HG03060 (cell line): Measurements from ENCODE around the gene TEX44.

ENCODE experiments used
- ATAC-seq: cut with Tn5 transposase; IDR thresholded peaks from one replicate; pipeline ENCODE4 v1.9.1; 2021; ENCODE audit warnings: low read depth, moderate number of reproducible peaks; ENCODE audit not compliant: unreplicated experiment

Gene TEX44

DNA sequence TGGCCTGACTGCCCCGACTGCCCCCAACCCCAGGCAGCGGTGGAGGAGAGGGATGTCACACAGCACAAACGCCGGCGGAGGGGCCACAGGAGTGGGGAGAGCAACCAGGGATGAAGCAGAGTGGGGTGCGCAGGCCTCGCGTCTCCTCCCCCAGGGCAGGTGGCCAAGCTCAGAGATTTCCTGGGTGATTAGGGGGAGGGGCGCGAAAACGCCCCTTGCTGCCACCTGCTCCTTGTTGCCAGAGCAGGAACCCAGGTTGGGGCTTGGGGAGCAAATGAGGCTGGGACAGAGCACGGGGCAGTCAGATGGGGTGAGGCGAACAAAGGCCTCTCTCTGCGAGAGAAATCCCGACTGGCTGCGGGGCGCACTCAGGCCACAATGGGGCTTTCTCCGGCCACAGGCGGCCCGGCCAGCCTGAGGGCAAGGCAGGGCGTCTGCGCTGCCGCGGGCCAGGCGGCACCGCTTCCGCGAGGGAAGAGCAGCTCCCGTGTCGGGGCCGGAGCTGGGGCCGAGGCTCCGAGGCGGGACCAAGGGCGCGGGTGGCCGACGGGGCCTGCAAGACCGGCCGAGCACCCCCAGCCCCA lies 11.5 kb downstream of the TEX44 start:
- ATAC-seq = peak; percentile 12

DNA sequence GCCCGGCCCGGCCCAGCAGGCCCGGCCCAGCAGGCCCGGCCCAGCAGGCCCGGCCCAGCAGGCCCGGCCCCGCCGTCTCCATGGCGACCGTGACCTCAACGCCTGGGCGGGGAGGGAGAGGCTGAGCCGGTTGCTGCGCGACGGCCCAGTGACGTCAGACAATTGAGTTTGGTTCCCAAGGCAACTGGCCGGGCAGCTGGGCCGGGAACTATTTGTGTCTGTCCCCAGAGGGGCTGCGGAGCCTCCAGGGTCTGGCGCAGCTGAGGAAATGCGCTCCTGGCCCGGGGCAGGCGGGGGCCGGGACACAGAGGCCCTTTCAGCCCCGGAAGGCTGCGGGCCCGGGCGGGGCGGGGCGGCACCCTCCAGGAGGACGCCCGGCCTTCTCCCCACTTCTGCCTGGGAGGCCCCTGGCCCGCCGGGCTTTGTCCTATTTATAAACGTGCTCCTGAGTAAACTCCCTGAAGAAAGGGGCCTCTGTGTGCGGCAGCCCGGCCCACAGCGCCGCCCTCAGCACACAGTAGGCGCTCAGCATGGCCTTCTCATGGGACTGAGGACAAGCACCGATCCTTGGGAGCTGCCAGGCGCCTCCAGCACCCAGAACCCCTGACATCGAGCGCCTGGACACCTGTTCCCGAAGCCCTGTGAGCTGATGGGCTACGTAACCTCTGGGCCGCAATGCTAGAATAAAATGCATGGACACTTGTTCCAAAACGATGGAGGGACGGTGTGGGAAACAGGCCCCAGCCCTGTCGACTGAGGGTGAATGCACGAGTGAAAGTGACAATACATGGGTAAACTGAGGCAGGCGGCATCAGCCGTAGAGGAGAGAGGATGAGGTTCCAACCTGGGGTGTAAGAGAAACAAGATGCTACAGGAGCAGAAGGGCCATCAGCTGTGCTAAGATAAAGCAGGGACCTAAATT lies 12.3 kb downstream of the TEX44 start:
- ATAC-seq = peak; percentile 82

DNA sequence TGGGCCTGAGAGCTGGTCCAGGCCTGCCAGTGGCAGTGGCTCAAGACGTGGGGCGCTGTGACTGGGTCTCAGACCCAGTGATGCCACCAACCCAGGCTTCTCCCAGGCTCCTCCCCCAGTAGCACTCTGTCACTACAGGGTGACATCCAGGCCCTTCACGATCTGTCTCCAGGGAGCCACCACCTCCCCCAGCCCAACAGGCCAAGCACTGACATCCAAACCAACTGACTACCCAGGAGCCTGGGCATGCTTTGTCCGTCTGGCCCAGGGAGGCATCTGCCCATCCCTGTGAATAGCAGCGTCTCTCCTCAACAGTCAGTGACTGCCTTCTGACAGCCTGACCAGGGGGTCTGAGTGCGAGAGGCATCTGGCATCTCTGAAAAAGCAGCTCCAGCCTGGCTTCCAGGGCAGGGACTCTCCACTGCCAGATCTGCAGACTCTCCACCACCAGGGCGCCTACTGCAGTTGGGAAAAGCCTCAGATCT lies 13.0 kb downstream of the TEX44 start:
- ATAC-seq = no peak

DNA sequence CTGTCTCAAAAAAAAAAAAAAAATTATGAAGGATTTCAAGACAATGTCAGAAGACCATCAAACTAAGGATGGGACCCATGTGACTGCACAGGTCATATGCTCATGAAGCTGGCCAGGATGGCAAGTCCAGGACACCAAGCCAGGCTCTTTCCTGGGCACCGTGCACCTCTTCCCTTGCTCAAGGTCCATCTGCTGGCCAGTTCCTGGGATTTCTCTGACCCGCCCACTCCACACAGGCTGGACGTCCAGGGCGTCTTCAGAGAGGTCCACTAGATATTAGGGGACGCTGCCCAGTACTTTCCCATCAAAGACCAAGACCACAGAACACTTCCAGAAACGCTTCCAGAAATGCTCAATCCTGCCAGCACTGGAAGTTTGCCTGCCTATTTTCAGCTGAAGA lies 14.3 kb downstream of the TEX44 start:
- no peak for ATAC-seq

DNA sequence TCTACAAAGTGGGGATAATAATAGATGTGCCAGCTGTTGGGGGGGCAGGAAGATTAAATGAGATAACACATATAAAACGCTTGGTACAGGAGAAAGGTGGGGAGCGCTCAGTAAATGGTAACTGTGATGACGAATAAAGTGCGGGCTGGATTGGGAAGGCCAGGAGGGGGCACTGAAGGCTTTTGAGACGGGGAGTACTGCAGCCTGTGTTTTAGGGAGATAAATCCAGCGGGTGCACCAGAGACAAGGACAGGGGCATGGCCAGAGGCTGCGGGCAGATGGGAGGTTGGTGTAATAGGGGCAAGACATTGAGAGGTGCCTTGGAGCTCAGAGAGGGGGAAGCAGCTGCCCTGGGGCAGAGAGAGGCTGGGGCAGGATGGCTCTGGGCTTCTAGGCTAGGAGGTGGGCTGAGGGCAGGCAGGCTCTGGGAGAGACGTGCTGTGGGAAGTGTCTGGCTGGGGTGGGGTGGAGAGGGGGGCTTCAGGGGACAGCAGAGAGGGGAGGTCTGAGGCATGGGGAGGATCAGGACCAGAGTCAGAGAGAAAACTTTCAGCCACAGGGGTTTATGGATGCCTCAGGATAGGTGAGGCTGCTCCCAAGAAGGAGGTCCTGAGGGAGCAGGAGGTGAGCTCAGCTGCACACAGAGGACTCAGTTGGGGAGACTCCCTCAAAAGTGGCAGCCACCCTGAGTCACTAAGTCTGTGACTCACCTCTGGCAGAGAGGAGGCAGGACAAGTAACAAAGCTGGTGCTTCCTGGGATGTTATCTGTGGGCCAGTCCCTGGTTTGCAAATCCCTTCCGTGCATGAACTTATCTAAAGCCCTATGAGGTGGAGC lies 18.8 kb downstream of the TEX44 start:
- no peak for ATAC-seq

DNA sequence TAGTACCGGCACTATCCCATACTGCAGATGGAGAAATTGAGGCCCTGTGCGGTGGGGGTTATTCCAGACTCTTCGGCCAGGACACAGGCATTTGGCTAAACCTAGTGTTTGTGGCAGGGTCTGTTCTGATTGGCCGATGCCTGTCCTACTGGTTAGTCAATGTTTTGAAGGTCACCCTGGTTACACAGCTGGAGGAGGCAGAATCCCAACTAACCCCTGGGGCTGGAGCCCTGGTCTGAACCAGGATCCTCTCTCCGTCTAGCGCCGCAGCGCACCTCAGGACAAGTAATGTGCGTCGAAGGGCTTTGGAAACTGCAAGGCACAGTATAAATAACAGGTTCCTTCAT lies 19.4 kb downstream of the TEX44 start:
- no peak for ATAC-seq

DNA sequence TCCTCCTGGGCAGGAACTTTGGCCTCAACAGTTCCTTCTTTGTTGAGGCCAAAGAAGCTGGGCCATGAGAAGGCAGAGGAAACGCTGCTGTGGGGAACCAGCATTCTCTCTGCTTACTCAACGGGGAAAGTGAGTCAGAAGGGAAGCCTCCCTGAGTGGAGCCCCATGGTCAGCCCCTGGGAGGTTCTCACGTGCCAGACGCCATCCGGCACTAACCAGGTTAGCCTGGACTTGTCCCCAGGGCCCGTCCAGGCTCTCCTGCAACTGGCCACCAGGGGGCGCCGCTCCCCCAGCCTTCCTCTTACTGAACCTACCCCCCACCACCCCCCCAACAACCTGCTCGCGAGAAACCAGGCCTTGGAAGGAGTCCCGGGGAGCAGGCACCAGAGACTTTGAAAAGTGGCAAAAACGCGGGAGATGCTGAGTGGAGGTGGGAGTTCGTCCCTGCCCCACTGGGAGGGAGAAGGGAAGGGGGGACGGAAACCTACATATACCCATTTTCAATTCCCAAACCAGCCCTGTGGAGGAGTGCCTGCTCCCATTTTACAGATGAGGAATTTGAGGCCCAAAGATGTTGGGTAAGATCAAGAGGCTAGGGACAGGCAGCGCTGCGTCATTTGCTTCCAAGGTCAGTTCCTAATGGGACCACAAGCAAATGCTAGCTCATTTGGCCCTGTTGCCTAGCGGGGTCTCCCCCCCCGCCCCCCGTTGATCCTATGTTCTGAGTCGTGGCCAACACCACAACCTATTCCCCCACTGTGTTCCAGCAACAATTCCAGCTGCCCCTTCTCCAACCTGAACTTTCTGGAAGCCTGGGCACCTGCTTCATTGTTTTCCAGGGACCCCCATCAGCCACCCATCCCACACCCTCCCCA lies 20.0 kb downstream of the TEX44 start:
- ATAC-seq = peak; percentile 36

DNA sequence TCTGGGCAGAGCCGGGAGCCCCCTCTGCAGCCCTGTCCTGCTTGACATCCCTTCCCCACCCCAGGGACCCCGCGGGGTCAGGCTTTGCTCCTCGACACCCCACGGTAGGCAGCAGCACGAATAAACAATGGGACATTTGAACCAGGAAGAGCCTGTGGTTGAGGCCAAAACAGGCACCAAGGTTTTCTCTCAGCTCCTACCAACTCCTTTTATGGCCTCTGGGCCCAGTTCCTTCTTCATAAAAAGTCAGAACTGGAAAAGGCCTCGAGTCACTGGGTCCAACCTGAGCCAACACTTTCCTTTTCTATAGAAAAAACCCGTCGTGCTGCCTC lies 20.6 kb downstream of the TEX44 start:
- no peak for ATAC-seq

DNA sequence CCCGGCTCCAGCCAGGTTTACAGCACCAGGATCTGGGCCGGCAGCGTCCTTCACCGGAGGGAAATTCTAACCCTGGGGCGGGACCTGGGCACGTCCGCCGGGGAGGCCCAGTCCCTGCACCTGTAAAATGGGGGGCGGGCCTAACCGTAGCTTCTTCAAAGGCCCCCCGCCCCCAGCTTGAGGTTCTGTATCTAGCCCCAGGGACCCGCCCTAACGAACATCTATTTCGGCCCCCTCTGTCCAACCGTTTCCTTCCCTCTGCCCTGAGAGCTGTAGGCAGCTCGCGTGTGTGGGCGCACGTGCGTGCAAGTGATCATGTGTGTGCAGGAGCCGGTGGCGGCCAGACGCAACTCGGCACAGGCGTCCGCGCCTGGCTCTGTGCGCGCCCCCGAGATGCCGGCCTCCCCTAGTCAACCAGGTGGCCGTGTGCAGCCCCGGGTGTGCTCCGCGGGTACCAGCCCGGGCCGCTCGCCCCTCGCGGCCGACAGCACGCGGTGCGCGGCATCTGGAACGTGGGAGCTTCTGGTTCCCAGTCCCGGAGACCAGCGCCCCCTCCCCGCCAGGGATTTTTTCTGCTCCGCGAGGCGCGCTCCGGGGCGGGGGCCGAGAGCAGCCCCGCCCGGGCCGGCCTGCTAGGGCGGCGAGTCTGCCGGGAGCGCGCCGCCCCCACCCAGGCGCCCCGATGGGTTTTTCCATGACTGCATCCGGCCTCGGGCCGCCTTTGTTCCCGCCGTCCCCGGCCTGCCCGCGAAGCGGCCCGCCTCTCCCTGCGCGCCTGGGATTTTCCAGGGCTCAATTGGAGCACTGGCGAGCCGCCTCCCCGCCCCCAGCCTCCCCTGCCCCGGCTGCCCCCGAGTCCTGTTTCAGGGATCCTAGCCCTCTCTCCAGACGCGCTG lies 21.2 kb downstream of the TEX44 start:
- peak; percentile 50 for ATAC-seq

DNA sequence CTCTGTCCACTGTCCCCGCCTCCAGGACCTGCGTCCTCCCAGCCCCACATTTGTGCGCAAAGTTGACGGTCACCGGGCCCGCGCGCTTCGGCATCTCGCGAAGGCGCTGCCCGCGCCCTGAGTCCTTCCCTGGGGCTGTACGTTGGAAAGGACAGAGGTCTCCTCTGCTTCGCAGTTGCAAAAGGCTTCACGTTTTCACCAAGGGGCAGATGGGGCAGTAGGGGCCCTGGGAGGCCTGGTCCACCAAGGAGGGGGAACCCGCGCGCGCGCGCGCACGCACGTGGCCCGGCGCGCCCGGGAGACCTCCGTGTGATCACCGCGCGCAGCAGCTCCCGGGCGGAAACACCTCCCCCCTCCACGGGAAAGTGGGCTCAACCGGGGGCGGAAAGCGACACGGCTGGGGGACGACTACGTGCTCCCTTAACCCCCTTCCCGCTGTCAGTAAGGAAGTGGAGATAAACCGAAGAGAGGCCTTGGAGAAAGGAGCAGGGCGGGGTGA lies 21.9 kb downstream of the TEX44 start:
- no peak for ATAC-seq

DNA sequence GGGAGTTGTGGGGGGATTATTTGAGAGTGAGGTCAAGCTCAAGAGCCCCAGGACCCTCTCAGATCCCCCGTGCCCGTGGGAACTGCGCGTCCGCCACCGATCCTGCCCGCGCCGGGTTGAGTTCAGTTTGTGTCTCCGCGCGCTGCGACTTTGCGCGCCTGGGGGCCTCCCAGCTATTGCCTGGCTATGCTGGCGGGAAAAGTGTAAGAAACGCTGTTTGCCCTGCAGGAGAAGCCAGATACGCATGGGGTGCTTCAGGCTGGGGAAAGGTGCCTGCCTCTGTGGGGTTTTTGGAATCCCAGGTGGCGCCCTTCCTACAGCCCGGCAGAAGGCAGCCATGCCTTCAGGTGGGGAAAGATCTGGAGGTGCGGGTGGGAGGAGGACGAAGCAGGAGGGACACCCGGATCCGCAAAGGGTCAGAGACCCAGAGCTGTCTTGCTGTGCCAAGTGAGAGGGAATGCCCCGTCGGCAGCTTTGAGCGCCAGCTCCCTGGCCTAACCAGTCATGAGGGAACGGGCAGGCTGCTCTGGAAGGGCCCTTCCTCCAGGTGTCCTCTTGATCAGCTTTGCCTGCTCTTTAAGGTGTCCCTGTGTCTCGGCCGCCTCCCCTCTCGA lies 22.5 kb downstream of the TEX44 start:
- ATAC-seq = no peak

DNA sequence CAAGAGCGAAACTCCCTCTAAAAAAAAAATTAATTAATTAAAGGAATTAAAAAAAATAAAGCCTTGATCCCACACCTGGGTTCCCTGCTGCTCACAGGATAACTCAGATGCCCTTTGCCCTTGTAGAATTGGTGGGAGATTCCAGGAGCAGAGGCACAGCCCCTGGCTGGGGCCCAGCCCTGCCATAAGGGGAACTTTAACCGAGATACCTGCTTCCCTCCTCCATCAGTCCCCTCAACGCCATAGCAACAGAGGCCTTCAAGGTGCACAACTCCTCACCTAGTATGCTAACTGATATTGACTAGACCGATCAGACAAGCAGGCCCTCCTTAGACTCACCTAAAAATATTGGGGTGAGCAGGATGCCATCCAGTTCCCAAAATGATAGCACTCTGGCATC lies 23.6 kb downstream of the TEX44 start:
- no peak for ATAC-seq

DNA sequence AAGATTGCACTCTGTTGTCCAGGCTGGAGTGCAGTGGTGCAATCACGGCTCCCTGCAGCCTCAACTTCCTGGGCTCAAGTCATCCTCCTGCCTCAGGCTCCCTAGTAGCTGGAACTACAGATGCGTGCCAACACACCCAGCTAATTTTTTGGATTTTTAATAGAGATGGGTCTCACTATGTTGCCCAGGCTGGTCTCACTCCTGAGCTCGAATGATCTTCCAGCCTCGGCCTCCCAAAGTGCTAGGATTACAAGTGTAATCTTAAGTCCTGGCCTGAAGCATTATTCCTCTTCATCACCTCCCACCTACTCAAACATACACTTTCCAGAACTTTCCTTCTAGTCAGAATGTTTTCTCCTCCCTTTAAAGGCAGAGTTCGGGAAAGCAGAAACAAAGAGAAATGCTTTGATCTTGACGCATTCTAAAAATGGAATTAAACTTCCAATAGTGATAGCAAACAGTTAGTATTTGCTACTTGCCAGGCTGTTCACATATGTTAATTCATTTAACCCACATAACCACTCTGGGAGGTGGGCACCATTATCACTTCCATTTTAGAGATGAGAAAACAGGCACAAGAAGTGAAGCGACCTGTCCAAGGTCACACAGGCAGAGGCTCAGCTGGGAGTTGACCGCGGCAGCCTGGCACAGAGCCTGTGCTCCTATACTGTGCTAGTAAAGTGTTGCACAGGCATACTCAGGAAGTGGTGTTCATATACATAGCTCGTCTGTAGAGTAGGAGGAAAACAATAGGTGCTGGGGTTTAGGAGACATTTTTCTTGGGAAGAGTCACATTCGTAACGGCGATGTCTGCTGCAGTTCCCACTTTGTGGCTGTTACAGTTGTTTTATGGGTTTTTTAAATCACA lies 24.6 kb downstream of the TEX44 start:
- ATAC-seq = no peak

DNA sequence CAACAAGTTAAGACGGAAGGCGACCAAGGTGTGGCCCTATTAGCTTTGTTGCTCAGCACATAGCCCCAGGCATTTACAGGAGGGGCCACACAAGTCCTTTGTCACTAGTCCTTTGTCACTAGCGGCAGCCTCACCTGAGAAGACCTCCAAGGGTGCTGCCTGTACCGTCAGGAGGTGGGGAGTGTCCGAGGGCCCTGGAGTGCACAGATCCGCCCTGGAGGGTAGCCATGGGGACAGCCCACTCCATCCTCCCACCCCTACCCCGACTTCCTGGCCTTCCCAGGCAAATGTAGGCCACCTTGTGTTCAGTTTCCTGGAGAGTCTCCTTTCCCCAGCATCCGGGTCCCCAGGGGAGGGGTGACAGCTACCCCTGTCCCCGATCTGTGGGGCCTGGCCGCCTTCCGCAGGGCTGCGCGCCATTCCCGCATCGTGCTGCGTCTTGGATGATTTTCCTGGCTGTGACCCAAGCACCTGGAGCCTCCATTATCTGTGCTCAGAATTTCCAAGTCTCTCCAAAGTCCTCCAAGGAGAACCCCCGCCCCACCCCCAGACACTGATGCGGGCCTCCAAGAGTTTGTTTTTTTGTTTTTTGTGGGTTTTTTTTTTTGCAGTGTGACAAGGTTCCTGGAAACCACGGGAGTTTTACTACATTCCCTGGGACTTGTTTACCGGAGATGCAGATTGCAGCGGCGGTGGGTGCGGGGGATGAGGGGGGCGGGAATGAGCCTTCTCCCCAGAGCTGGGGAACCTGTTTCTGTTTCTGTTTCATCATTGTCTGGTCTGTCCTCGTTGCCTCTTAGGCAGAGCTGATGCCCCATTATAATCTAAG lies 28.6 kb downstream of the TEX44 start:
- no peak for ATAC-seq

DNA sequence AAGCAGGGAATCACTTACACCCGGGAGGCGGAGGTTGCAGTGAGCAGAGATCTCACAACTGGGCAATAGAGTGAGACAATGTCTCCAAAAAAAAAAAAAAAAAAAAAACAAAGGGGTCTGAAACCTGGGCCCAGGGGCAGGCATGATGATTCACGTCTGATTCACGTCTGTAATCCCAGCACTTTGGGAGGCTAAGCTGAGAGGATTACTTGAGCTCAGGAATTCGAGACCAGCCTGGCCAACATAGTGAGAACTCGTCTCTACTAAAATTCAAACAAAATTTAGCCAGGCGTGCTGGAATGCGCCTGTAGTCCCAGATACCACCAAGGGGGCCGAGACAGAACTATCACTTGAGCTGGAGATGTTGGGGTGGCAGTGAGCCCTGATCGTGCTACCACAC lies 30.3 kb downstream of the TEX44 start:
- no peak for ATAC-seq

DNA sequence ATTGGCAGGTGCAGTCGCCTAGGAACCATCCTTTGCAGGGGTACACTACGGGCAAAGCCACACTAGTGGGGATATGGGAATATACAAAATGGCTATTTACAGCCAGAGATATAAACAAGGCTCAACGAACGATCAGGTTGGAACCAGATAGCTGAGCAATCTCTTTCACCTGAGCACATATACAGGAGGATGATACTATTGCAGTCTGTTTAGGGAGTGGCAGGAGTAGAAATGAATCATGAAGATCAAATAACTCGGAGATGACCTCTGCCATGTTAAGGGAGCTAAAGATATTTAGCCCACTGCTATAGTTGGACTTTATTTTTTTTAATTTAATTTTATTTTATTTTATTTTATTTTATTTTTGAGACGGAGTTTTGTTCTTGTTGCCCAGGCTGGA lies 33.8 kb downstream of the TEX44 start:
- no peak for ATAC-seq
